Naive thymus-derived CD4-positive, alpha-beta T cell (primary cell): ENCODE measurements around the gene WDR53. TPM values are rescaled to one million over a fixed set of nuclear protein-coding genes. Genes with fewer than 3 reads are reported as not detected.
"Not testable (repeated sequence)": the region's sequence is repeated elsewhere in the genome, so short reads cannot be mapped to it uniquely, and the experiment has no call there.

Experiments used
- ATAC-seq: fragments of 150-1000 bp; cut with Tn5 transposase; 2 replicates; pipeline ENCODE4 v1.10.0; 2021; ENCODE audit warnings: mild to moderate bottlenecking, moderate library complexity
- CTCF ChIA-PET: fragments of 350-600 bp; sonication (Branson Sonifier 250); formaldehyde crosslinking; loops from one replicate; lab custom pipeline; 2021; ENCODE audit warnings: antibody characterized with exemption; lab: Charles Lee
- POLR2A ChIA-PET: fragments of 350-600 bp; sonication (Branson Sonifier 250); formaldehyde crosslinking; loops from one replicate; lab custom pipeline; 2021; ENCODE audit warnings: antibody characterized with exemption, inconsistent platforms; lab: Charles Lee
- DNase-seq, 9 donors: peaks; one replicate each; pipeline versions ENCODE4 v3.0.0 to v3.0.0-alpha.2; 2020 to 2022; ENCODE audit warnings: mixed read lengths in 1 of 9
- H3K27ac ChIP-seq: one replicate; pipeline ENCODE4 v1.7.0; 2013; ENCODE audit warnings: mild to moderate bottlenecking, low read depth, low read length, moderate library complexity
- H3K27me3 ChIP-seq, 2 donors: one replicate each; pipeline ENCODE4 v1.7.0; 2013; ENCODE audit warnings: low read length in 2 of 2, mild to moderate bottlenecking in 2 of 2, moderate library complexity in 2 of 2; ENCODE audit not compliant: control insufficient read depth in 2 of 2, insufficient read depth in 2 of 2
- H3K36me3 ChIP-seq, 3 experiments: 1 replicate in 2 of 3; 2 replicates in 1 of 3; pipeline ENCODE4 v1.7.0; 2013; ENCODE audit warnings: low read length in 3 of 3, mild to moderate bottlenecking in 3 of 3, moderate library complexity in 1 of 3; ENCODE audit not compliant: insufficient read depth in 3 of 3, control insufficient read depth in 2 of 3
- H3K4me1 ChIP-seq, 2 donors: one replicate each; pipeline ENCODE4 v1.7.0; 2013; ENCODE audit warnings: low read length in 2 of 2, mild to moderate bottlenecking in 2 of 2, moderate library complexity in 1 of 2; ENCODE audit not compliant: control insufficient read depth in 2 of 2, insufficient read depth in 2 of 2
- H3K4me3 ChIP-seq: 2 replicates; pipeline ENCODE4 v1.7.0; 2013; ENCODE audit warnings: mild to moderate bottlenecking, low read length
- H3K9me3 ChIP-seq, 3 experiments: 1 replicate in 2 of 3; 2 replicates in 1 of 3; pipeline ENCODE4 v1.7.0; 2013; ENCODE audit warnings: low read length in 3 of 3; ENCODE audit not compliant: control insufficient read depth in 2 of 3
- H3K27ac Mint-ChIP-seq, 9 donors: one replicate each; pipeline ENCODE4 v1.8.0; 2020 to 2022; ENCODE audit warnings: mixed read lengths in 9 of 9, mild to moderate bottlenecking in 8 of 9, moderate library complexity in 5 of 9, inconsistent platforms in 2 of 9
- H3K27me3 Mint-ChIP-seq, 5 donors: one replicate each; pipeline ENCODE4 v1.8.0; 2021 to 2022; ENCODE audit warnings: mixed read lengths in 5 of 5, mild to moderate bottlenecking in 1 of 5
- H3K36me3 Mint-ChIP-seq, 5 donors: one replicate each; pipeline ENCODE4 v1.8.0; 2020 to 2022; ENCODE audit warnings: mixed read lengths in 5 of 5, mild to moderate bottlenecking in 3 of 5, inconsistent platforms in 1 of 5
- H3K4me1 Mint-ChIP-seq, 7 donors: one replicate each; pipeline ENCODE4 v1.8.0; 2020 to 2022; ENCODE audit warnings: mixed read lengths in 7 of 7, mild to moderate bottlenecking in 3 of 7, inconsistent platforms in 1 of 7
- H3K4me3 Mint-ChIP-seq, 10 donors: one replicate each; pipeline ENCODE4 v1.8.0; 2020 to 2022; ENCODE audit warnings: mild to moderate bottlenecking in 10 of 10, mixed read lengths in 10 of 10, moderate library complexity in 6 of 10, inconsistent platforms in 2 of 10
- H3K9me3 Mint-ChIP-seq, 11 donors: one replicate each; pipeline ENCODE4 v1.8.0; 2020 to 2022; ENCODE audit warnings: mixed read lengths in 11 of 11, mild to moderate bottlenecking in 4 of 11, inconsistent platforms in 1 of 11, moderate library complexity in 1 of 11
- intact Hi-C, 2 donors: fragments of 100-400 bp; cut with micrococcal nuclease; formaldehyde crosslinking; loops; one replicate each; pipeline ENCODE4 v1.15.1; 2023
- polyA plus RNA-seq, 2 donors: library from polyadenylated mRNA; unstranded; fragments of 300-500 nt; fragmentation: Illumina TruSeq; gene quantifications; one replicate each; pipeline ENCODE4 v1.2.3, GENCODE V29; 2021
- total RNA-seq, 6 experiments: library from RNA in 5 of 6; stranded (reverse) in 5 of 6; gene quantifications; 1 replicate in 5 of 6; 2 replicates in 1 of 6; pipeline ENCODE4 v1.2.3 and lab custom pipeline; 2021 to 2026

The WDR53 gene
- total and polyA plus RNA-seq, 7 experiments from 2014 or later: 11.9 to 31.5 (median 22.7) TPM

DNA sequence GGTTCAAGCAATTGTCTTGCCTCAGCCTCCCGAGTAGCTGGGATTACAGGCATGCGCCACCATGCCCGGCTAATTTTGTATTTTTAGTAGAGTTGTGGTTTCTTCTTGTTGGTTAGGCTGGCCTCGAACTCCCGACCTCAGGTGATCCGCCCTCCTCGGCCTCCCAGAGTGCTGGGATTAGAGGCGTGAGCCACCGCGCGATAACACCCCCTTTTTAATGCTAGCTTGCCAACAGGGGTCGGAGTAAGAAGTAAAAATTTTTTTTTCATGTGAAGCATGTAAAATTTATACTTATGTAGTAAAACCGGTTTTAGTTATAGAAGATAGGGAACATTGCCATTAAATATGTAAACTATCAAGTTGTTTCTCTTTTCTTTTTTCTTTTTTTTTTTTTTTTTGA lies 2.0 kb upstream of the WDR53 start:
- H3K9me3 Mint-ChIP-seq, H3K27me3 Mint-ChIP-seq, intact Hi-C loops, ATAC-seq, DNase-seq, H3K9me3 ChIP-seq, H3K36me3 ChIP-seq, H3K36me3 Mint-ChIP-seq, CTCF ChIA-PET, H3K27ac ChIP-seq, H3K4me3 ChIP-seq, H3K27me3 ChIP-seq: not testable (repeated sequence)
- peaks cover 21% of the 10 kb centered on the region in 2 donors for H3K4me1 ChIP-seq
- POLR2A ChIA-PET: interaction anchor here (0.7 to 1.0 kb wide), 2 partner anchors 22 to 42 kb away, joined by 3 to 6 read pairs; no protein-coding TSS in a partner anchor
- Mint-ChIP-seq H3K4me1 (peaks cover 20 to 43% (median 39%) of the 10 kb centered on the region in 7 donors), H3K4me3 (peak overlapping the region; percentile 87 to 99 (median 94)), H3K27ac (peak overlapping the region in 1 of 9 donors; percentile 96)

DNA sequence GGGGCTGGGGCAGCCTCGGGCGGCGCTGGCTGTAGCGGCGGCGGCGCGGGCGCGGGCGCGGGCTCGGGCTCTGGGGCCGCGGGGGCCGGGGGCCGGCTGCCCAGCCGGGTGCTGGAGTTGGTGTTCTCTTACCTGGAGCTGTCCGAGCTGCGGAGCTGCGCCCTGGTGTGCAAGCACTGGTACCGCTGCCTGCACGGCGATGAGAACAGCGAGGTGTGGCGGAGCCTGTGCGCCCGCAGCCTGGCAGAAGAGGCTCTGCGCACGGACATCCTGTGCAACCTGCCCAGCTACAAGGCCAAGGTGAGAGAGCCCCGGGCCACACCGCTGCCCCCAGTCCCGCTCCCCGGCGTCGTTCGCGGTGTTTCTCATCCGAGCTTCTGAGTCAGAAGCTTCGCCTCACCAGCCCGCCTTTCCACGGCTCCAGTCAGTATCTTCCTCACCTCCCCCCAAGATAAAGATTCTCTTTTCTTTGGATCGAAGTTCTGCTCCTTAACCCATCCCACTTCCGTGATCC lies 706 bp upstream of the WDR53 start:
- peak overlapping the region; percentile 87 for H3K27ac ChIP-seq
- DNase-seq: peak in 5 of 9 donors; percentile 42 to 60 (median 55)
- peak overlapping the region; percentile 69 for H3K4me3 ChIP-seq

DNA sequence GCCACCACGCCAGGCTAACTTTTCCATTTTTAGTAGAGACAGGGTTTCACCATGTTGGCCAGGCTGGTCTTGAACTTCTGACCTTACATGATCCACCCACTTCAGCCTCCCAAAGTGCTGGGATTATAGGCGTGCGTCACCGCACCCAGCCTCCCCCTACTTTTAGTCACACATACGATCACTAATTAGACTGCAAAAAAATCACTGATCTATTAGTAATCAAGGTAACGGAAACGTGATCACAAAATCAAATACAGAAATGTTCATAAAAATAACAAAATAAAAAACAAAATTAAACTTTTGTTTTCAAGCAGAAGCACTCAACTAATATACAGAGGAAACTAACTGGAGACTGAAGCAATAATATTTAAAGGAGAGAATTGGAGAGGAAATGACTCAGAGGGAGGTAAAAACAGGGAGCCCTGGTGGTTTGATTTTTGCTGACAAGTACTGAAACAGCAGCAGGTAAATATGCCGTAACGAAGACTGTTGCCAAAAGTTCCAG lies 4.6 kb downstream of the WDR53 start:
- no peak for DNase-seq
- H3K27me3 Mint-ChIP-seq: no peaks in the 10 kb centered on the region
- H3K9me3 Mint-ChIP-seq: no peaks in the 10 kb centered on the region
- intact Hi-C loops: no loop called here
- no peaks in the 10 kb centered on the region for H3K9me3 ChIP-seq
- peaks cover 0 to 18% (median 0%) of the 10 kb centered on the region in 3 experiments for H3K36me3 ChIP-seq
- peaks cover 27 to 61% (median 54%) of the 10 kb centered on the region in 7 donors for H3K4me1 Mint-ChIP-seq
- no peaks in the 10 kb centered on the region for H3K27me3 ChIP-seq
- no peak for ATAC-seq
- ChIA-PET POLR2A (no interaction called here), CTCF (interaction anchor here (0.6 kb wide), 1 partner anchor 98 kb away, joined by 4 read pairs; no protein-coding TSS in a partner anchor)
- H3K27ac Mint-ChIP-seq: peak overlapping the region in 6 of 9 donors; percentile 6 to 79 (median 56)
- H3K36me3 Mint-ChIP-seq: peaks cover 0 to 21% (median 15%) of the 10 kb centered on the region in 5 donors
- H3K27ac ChIP-seq: no peak overlapping the region
- H3K4me3 Mint-ChIP-seq: peak overlapping the region in 2 of 10 donors; percentile 26 to 71
- no peak overlapping the region for H3K4me3 ChIP-seq
- peaks cover 9 to 18% of the 10 kb centered on the region in 2 donors for H3K4me1 ChIP-seq

More for the DNA sequence above, 706 bp upstream of the WDR53 start:
- Mint-ChIP-seq H3K9me3 (no peaks in the 10 kb centered on the region), H3K4me3 (peak overlapping the region; percentile 87 to 99 (median 94)), H3K27ac (peak overlapping the region; percentile 66 to 96 (median 93)), H3K4me1 (peaks cover 17 to 47% (median 40%) of the 10 kb centered on the region in 7 donors), H3K36me3 (peaks cover 0 to 7% (median 3%) of the 10 kb centered on the region in 5 donors), H3K27me3 (no peaks in the 10 kb centered on the region)
- Histone ChIP-seq H3K9me3 (no peaks in the 10 kb centered on the region), H3K27me3 (no peaks in the 10 kb centered on the region), H3K36me3 (peaks cover 0 to 3% (median 0%) of the 10 kb centered on the region in 3 experiments), H3K4me1 (peaks cover 21 to 26% of the 10 kb centered on the region in 2 donors)
- intact Hi-C loops: loop anchor here (1.0 to 2.0 kb wide), 7 partner anchors 30 to 298 kb away; partner anchors contain the start of genes SENP5 (in 1 of the 2) and UBXN7 (in 1 of the 2)
- ChIA-PET POLR2A (interaction anchor here (0.6 to 2.2 kb wide), 16 partner anchors 11 to 389 kb away, joined by 3 to 13 read pairs (median 5); partner anchors contain the start of genes CEP19, DYNLT2B, NCBP2 and PAK2), CTCF (interaction anchor here (0.7 to 1.1 kb wide), 3 partner anchors 270 to 393 kb away, joined by 3 to 4 read pairs (median 4); partner anchors contain the start of gene NCBP2)
- peak; percentile 53 for ATAC-seq

DNA sequence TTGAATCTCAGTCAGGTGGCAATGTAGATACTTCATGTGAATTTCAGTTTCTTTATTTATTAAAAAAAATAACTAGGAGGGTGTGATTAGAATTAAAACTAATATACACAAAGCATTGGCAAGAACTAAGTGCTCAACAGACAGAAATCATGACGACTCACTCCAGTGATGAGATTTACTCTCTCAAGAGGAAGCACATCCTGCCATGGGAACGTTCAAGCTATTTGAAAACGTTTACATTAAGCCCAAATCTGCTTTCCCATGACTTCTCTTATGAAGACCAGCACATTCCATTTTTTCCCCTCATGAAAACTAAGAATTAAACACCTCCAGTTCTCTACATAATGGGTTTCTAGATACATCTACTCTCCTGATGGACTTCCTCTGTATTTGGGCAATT lies 8.5 kb downstream of the WDR53 start:
- ATAC-seq (no peak), DNase-seq (peak in 2 of 9 donors; percentile 3 to 5)
- intact Hi-C loops: no loop called here
- CTCF ChIA-PET: no interaction called here
- no peak overlapping the region for H3K4me3 ChIP-seq
- POLR2A ChIA-PET: no interaction called here
- H3K27ac Mint-ChIP-seq: peak overlapping the region in 4 of 9 donors; percentile 32 to 78 (median 60)
- peaks cover 0 to 10% of the 10 kb centered on the region in 2 donors for H3K4me1 ChIP-seq
- H3K4me3 Mint-ChIP-seq: no peak overlapping the region
- H3K27ac ChIP-seq: no peak overlapping the region
- H3K27me3 Mint-ChIP-seq: no peaks in the 10 kb centered on the region
- peaks cover 0 to 18% (median 0%) of the 10 kb centered on the region in 3 experiments for H3K36me3 ChIP-seq
- peaks cover 0 to 23% (median 9%) of the 10 kb centered on the region in 5 donors for H3K36me3 Mint-ChIP-seq
- peaks cover 19 to 52% (median 34%) of the 10 kb centered on the region in 7 donors for H3K4me1 Mint-ChIP-seq
- H3K27me3 ChIP-seq: no peaks in the 10 kb centered on the region
- H3K9me3 Mint-ChIP-seq: no peaks in the 10 kb centered on the region
- H3K9me3 ChIP-seq: no peaks in the 10 kb centered on the region

DNA sequence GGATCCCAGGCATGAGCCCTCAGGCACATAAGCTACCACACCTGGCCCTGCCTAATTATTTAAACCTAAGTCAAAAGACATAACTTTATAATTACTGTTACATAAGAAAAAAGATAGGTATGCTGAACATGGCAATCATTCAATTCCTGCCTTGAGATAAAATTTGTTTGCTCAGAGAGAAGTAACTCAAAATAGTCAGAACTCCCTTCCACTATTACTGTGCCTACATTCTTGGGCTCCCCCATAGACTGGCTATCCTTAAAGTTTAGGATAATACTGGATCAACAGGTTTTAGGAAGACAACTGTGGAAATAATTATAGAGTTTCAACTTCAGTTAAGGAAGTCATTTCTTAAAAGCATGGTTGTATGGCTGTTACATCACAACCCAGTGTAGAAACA lies 9.9 kb downstream of the WDR53 start:
- CTCF ChIA-PET: no interaction called here
- peaks cover 0 to 22% (median 0%) of the 10 kb centered on the region in 3 experiments for H3K36me3 ChIP-seq
- ATAC-seq (no peak), DNase-seq (no peak)
- Mint-ChIP-seq H3K36me3 (peaks cover 4 to 28% (median 4%) of the 10 kb centered on the region in 5 donors), H3K27me3 (no peaks in the 10 kb centered on the region), H3K4me3 (no peak overlapping the region), H3K4me1 (peaks cover 11 to 41% (median 21%) of the 10 kb centered on the region in 7 donors), H3K27ac (no peak overlapping the region), H3K9me3 (no peaks in the 10 kb centered on the region)
- POLR2A ChIA-PET: no interaction called here
- intact Hi-C loops: no loop called here
- no peaks in the 10 kb centered on the region for H3K9me3 ChIP-seq
- no peaks in the 10 kb centered on the region for H3K27me3 ChIP-seq
- H3K4me3 ChIP-seq: no peak overlapping the region
- no peaks in the 10 kb centered on the region for H3K4me1 ChIP-seq
- H3K27ac ChIP-seq: no peak overlapping the region

DNA sequence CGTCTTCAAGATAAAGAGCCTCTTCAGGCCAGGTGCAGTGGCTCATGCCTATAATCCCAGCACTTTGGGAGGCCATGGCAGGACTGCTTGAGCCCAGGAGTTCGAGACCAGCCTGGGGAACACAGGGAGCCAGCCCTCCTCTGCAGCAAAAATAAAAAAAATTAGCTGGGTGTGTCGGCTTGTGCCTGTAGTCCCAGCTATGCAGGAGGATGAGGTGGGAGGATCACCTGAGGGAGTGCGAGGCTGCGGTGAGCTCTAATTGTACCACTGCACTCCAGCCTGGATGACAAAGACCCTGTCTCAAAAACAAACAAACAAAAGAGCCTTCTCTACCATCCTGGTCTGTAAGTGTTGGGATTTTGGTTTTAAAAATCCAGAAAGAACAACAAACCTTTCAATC lies 11.1 kb downstream of the WDR53 start:
- Histone ChIP-seq H3K4me3 (no peak overlapping the region), H3K4me1 (no peaks in the 10 kb centered on the region), H3K9me3 (no peaks in the 10 kb centered on the region), H3K36me3 (peaks cover 0 to 23% (median 0%) of the 10 kb centered on the region in 3 experiments), H3K27ac (no peak overlapping the region), H3K27me3 (no peaks in the 10 kb centered on the region)
- Mint-ChIP-seq H3K9me3 (no peaks in the 10 kb centered on the region), H3K36me3 (peaks cover 0 to 25% (median 4%) of the 10 kb centered on the region in 5 donors), H3K4me3 (no peak overlapping the region), H3K4me1 (peaks cover 6 to 36% (median 17%) of the 10 kb centered on the region in 7 donors), H3K27ac (no peak overlapping the region), H3K27me3 (no peaks in the 10 kb centered on the region)
- no peak for DNase-seq
- CTCF ChIA-PET: no interaction called here
- intact Hi-C loops: no loop called here
- POLR2A ChIA-PET: no interaction called here
- no peak for ATAC-seq
